Liver (tissue), 9 donors: ENCODE measurements around the gene ARHGAP32. TPM values are rescaled to one million over a fixed set of nuclear protein-coding genes. Genes with fewer than 3 reads are reported as not detected.

Experiments
- DNase-seq: peaks from one replicate; pipeline ENCODE4 v3.0.0-alpha.2; 2017; ENCODE audit warnings: low spot score
- H3K27ac ChIP-seq, 2 donors: one replicate each; pipeline ENCODE4 v1.7.0; 2013; ENCODE audit warnings: inconsistent platforms in 2 of 2, low read length in 2 of 2, control low read depth in 1 of 2, low read depth in 1 of 2, mild to moderate bottlenecking in 1 of 2
- H3K27me3 ChIP-seq, 4 donors: one replicate each; pipeline versions ENCODE4 v1.6.1 to v1.7.0; 2013; ENCODE audit warnings: low read length in 3 of 4, inconsistent platforms in 1 of 4, mild to moderate bottlenecking in 1 of 4, moderate library complexity in 1 of 4; ENCODE audit not compliant: control insufficient read depth in 4 of 4, insufficient read depth in 4 of 4
- H3K36me3 ChIP-seq, 4 donors: one replicate each; pipeline versions ENCODE4 v1.6.1 to v1.7.0; 2013; ENCODE audit warnings: low read length in 3 of 4, mild to moderate bottlenecking in 3 of 4, low read depth in 1 of 4, moderate library complexity in 1 of 4; ENCODE audit not compliant: control insufficient read depth in 4 of 4, insufficient read depth in 3 of 4
- H3K4me1 ChIP-seq, 4 donors: one replicate each; pipeline versions ENCODE4 v1.6.1 to v1.7.0; 2013; ENCODE audit warnings: low read length in 3 of 4, mild to moderate bottlenecking in 3 of 4, moderate library complexity in 1 of 4; ENCODE audit not compliant: control insufficient read depth in 4 of 4, insufficient read depth in 4 of 4
- H3K4me3 ChIP-seq, 3 donors: one replicate each; pipeline versions ENCODE4 v1.6.1 to v1.7.0; 2013; ENCODE audit warnings: low read length in 3 of 3, control low read depth in 1 of 3, low read depth in 1 of 3, mild to moderate bottlenecking in 1 of 3
- H3K9ac ChIP-seq, 2 donors: one replicate each; pipeline ENCODE4 v1.7.0; 2013; ENCODE audit warnings: low read length in 2 of 2, mild to moderate bottlenecking in 2 of 2, moderate library complexity in 2 of 2, control low read depth in 1 of 2, low read depth in 1 of 2
- H3K9me3 ChIP-seq, 4 donors: one replicate each; pipeline versions ENCODE4 v1.6.1 to v1.7.0; 2013; ENCODE audit warnings: low read length in 3 of 4; ENCODE audit not compliant: control insufficient read depth in 4 of 4
- EGR1 ChIP-seq, 2 donors: IDR thresholded peaks; 2 replicates each; pipeline ENCODE4 v1.6.1; 2016 to 2018; ENCODE audit warnings: antibody characterized with exemption in 2 of 2, low read depth in 2 of 2
- FOXA1 ChIP-seq: IDR thresholded peaks from 2 replicates; pipeline ENCODE4 v1.6.1; 2016; ENCODE audit warnings: antibody characterized with exemption
- FOXA2 ChIP-seq: IDR thresholded peaks from 2 replicates; pipeline ENCODE4 v1.6.1; 2016; ENCODE audit warnings: antibody characterized with exemption
- GABPA ChIP-seq, 2 donors: IDR thresholded peaks in 1 of 2; conservative IDR thresholded peaks in 1 of 2; 2 replicates each; pipeline ENCODE4 v1.6.1; 2016; ENCODE audit warnings: antibody characterized with exemption in 2 of 2, mild to moderate bottlenecking in 1 of 2, moderate library complexity in 1 of 2
- HNF4A ChIP-seq, 2 donors: conservative IDR thresholded peaks; 2 replicates each; pipeline ENCODE4 v1.6.1; 2016; ENCODE audit warnings: antibody characterized with exemption in 2 of 2, mild to moderate bottlenecking in 2 of 2
- HNF4G ChIP-seq: IDR thresholded peaks from 2 replicates; pipeline ENCODE4 v1.6.1; 2016; ENCODE audit warnings: antibody characterized with exemption
- JUND ChIP-seq, 2 donors: IDR thresholded peaks; 2 replicates each; pipeline ENCODE4 v1.6.1; 2016; ENCODE audit warnings: antibody characterized with exemption in 2 of 2
- NR2F2 ChIP-seq: IDR thresholded peaks from 2 replicates; pipeline ENCODE4 v1.6.1; 2016; ENCODE audit warnings: antibody characterized with exemption
- RAD21 ChIP-seq, 2 donors: IDR thresholded peaks; 2 replicates each; pipeline ENCODE4 v1.6.1; 2016; ENCODE audit warnings: antibody characterized with exemption in 2 of 2, mild to moderate bottlenecking in 2 of 2
- RXRA ChIP-seq, 2 donors: IDR thresholded peaks; 2 replicates each; pipeline ENCODE4 v1.6.1; 2017 to 2018; ENCODE audit warnings: antibody characterized with exemption in 2 of 2, mild to moderate bottlenecking in 1 of 2
- SP1 ChIP-seq: IDR thresholded peaks from 2 replicates; pipeline ENCODE4 v1.6.1; 2018; ENCODE audit warnings: antibody characterized with exemption, mild to moderate bottlenecking
- TAF1 ChIP-seq: conservative IDR thresholded peaks from 2 replicates; pipeline ENCODE4 v1.6.1; 2016; ENCODE audit warnings: antibody characterized with exemption, mild to moderate bottlenecking
- YY1 ChIP-seq: IDR thresholded peaks from 2 replicates; pipeline ENCODE4 v1.6.1; 2016; ENCODE audit warnings: antibody characterized with exemption, mild to moderate bottlenecking
- WGBS: extraction: QIAGEN DNeasy Blood & Tissue Kit; methylation state at CpG from one replicate; pipeline ENCODE4 v1.1.7; 2013; 5-methylcytosine and 5-hydroxymethylcytosine counted together
- polyA plus RNA-seq, 2 donors: library from polyadenylated mRNA; stranded (reverse) in 1 of 2; unstranded in 1 of 2; fragments of 200-250 nt in 1 of 2; fragments of >200 nt in 1 of 2; fragmentation: Nextera tagmentation in 1 of 2; extraction: Ambion mirVana in 1 of 2; gene quantifications; one replicate each; pipeline versions ENCODE4 v1.2.1 to v1.2.3, GENCODE V29; 2013 to 2015
- total RNA-seq, 2 donors: library from RNA; depleted of rRNA; stranded (reverse); fragments of >200 nt; gene quantifications; one replicate each; pipeline ENCODE4 v1.2.3, GENCODE V29; 2014
- TF ChIP-seq, protein P1 (sequence below): fragments of 150-350 bp; IDR thresholded peaks from 2 replicates; pipeline ENCODE4 v1.5.1; 2017; ENCODE audit warnings: improper control_type of control experiment, low read depth, low read length; ENCODE audit not compliant: missing input control
- TF ChIP-seq, protein P2 (sequence below): IDR thresholded peaks from 2 replicates; pipeline ENCODE4 v1.6.1; 2016; ENCODE audit warnings: antibody characterized with exemption
- TF ChIP-seq, protein P3 (sequence below): IDR thresholded peaks from 2 replicates; pipeline ENCODE4 v1.6.1; 2016; ENCODE audit warnings: antibody characterized with exemption
- donor health status: healthy.
- donor health status: healthy.
- donor health status: healthy.
- donor health status: healthy.
- donor health status: healthy.

The ARHGAP32 gene
- total and polyA plus RNA-seq, 4 donors, result 1.8 to 13.1 (median 2.6) TPM

DNA sequence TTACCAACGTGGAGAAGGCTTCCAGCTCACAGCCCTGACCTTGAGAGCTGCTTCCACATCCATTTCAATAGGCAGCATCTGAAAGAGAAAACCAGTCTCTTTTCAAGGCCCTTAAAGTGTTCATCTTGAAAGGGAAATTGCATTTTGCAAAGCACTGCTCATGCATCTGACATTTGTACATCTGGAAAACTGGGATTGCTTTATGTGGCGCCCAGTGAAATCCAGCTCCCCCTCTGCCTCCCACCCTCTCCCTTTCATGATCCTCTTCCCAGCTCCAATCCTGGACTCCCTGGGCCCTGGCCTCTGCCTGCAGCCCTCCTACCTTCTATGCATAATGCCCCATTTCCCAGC is 266.9 kb downstream of the ARHGAP32 start:
- Histone ChIP-seq H3K4me1 (no peaks in the 10 kb centered on the region), H3K4me3 (no peak overlapping the region), H3K27me3 (peaks cover 0 to 2% (median 1%) of the 10 kb centered on the region in 4 donors), H3K36me3 (no peaks in the 10 kb centered on the region), H3K9ac (no peak overlapping the region), H3K27ac (no peak overlapping the region), H3K9me3 (no peaks in the 10 kb centered on the region)
- 63% methylated on average over 2 of the region's 2 CpGs for WGBS
- DNase-seq, result no peak
- TF ChIP-seq FOXA1 (no peak), FOXA2 (no peak), HNF4A (conservative IDR thresholded peaks at IDR 0.05) (no peak), EGR1 (IDR thresholded peaks at IDR 0.05; ENCODE audit: low read depth in 2 of 2) (no peak), TAF1 (no peak), JUND (IDR thresholded peaks at IDR 0.05) (no peak), RAD21 (IDR thresholded peaks at IDR 0.05) (no peak), SP1 (no peak), HNF4G (no peak), NR2F2 (no peak), GABPA (IDR thresholded peaks at IDR 0.05 in 1 of 2, conservative IDR thresholded peaks at IDR 0.05 in 1 of 2) (no peak), YY1 (no peak)
- TF ChIP-seq, protein P1, sequence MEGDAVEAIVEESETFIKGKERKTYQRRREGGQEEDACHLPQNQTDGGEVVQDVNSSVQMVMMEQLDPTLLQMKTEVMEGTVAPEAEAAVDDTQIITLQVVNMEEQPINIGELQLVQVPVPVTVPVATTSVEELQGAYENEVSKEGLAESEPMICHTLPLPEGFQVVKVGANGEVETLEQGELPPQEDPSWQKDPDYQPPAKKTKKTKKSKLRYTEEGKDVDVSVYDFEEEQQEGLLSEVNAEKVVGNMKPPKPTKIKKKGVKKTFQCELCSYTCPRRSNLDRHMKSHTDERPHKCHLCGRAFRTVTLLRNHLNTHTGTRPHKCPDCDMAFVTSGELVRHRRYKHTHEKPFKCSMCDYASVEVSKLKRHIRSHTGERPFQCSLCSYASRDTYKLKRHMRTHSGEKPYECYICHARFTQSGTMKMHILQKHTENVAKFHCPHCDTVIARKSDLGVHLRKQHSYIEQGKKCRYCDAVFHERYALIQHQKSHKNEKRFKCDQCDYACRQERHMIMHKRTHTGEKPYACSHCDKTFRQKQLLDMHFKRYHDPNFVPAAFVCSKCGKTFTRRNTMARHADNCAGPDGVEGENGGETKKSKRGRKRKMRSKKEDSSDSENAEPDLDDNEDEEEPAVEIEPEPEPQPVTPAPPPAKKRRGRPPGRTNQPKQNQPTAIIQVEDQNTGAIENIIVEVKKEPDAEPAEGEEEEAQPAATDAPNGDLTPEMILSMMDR, result no peak
- TF ChIP-seq, protein P2, sequence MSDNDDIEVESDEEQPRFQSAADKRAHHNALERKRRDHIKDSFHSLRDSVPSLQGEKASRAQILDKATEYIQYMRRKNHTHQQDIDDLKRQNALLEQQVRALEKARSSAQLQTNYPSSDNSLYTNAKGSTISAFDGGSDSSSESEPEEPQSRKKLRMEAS, result no peak

DNA sequence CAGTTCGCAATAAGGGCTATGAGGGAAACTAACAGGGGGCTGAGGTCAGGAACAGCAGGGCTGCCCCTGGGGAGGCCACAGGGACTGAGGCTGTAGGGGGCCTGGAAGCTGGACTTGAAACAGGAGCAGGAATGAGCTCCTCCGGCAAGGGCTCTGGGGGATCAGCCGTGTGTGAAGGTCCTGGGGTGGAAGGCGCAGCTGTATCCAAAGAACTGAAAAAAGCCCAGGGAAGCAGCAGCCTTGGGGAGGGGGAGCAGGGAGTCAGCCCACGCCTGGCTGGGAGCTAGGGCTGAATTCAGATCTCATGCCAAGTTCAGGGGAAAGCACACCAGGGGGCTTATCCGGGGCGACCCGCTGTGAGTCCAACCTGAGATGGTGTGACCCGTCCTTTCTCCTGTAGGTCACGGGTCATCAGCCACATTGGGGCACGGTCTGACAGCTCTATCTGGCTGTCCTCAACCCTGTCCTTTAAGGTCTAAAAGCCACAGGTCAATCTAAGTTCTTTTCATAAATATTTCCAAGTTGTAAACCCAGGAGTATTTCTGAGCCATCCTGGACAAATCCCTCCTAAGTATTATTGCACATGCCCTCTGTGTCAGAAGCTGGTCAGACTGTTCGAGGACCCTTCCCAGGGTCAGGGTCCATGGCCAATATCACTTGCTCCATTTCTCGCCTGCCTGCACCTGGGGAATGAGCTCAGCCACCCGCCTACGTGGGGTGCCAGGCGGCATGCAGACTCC is 267.4 kb downstream of the ARHGAP32 start:
- Histone ChIP-seq H3K9ac (no peak overlapping the region), H3K36me3 (no peaks in the 10 kb centered on the region), H3K4me3 (no peak overlapping the region), H3K9me3 (no peaks in the 10 kb centered on the region), H3K27ac (no peak overlapping the region), H3K4me1 (no peaks in the 10 kb centered on the region), H3K27me3 (peaks cover 0 to 6% (median 0%) of the 10 kb centered on the region in 4 donors)
- no peak for DNase-seq
- no peak for TF ChIP-seq HNF4G
- TF ChIP-seq RXRA (IDR thresholded peaks at IDR 0.05), result no peak
- no peak for TF ChIP-seq RAD21 (IDR thresholded peaks at IDR 0.05)
- no peak for TF ChIP-seq EGR1 (IDR thresholded peaks at IDR 0.05; ENCODE audit: low read depth in 2 of 2)
- TF ChIP-seq GABPA (IDR thresholded peaks at IDR 0.05 in 1 of 2, conservative IDR thresholded peaks at IDR 0.05 in 1 of 2), result no peak
- TF ChIP-seq, protein P2, result no peak
- 68% methylated on average over 16 of the region's 16 CpGs for WGBS

DNA sequence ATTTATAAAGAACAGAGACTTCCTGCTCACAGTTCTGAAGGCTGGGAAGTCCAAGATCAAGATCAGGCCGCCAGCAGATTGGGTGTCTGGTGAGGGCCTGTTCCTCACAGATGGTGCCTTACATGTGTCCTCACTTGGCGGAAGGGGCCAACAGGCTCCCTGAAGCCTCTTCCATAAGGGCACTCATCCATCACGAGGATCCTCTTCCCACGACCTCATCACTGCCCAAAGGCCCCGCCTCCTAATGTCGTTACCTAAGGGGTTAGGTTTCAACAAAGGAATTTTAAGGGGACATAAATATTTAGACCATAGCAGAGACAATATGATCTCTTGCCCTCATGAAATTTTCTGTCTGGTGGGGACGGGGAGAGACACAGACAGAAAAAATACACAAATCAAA is 268.0 kb downstream of the ARHGAP32 start:
- H3K9ac ChIP-seq, result no peak overlapping the region
- no peak overlapping the region for H3K4me3 ChIP-seq
- no peaks in the 10 kb centered on the region for H3K4me1 ChIP-seq
- no peaks in the 10 kb centered on the region for H3K9me3 ChIP-seq
- WGBS, result 88% methylated on average over 7 of the region's 7 CpGs
- DNase-seq, result no peak
- no peaks in the 10 kb centered on the region for H3K36me3 ChIP-seq
- peaks cover 0 to 6% (median 0%) of the 10 kb centered on the region in 4 donors for H3K27me3 ChIP-seq
- H3K27ac ChIP-seq, result no peak overlapping the region
- TF ChIP-seq, protein P3, sequence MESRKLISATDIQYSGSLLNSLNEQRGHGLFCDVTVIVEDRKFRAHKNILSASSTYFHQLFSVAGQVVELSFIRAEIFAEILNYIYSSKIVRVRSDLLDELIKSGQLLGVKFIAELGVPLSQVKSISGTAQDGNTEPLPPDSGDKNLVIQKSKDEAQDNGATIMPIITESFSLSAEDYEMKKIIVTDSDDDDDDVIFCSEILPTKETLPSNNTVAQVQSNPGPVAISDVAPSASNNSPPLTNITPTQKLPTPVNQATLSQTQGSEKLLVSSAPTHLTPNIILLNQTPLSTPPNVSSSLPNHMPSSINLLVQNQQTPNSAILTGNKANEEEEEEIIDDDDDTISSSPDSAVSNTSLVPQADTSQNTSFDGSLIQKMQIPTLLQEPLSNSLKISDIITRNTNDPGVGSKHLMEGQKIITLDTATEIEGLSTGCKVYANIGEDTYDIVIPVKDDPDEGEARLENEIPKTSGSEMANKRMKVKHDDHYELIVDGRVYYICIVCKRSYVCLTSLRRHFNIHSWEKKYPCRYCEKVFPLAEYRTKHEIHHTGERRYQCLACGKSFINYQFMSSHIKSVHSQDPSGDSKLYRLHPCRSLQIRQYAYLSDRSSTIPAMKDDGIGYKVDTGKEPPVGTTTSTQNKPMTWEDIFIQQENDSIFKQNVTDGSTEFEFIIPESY, result no peak
- TF ChIP-seq NR2F2, result no peak
